NCI-H2196 treated with DMSO at 0.1 percent for 48 hours (cell line): Measurements from ENCODE around the gene PMF1.
"Not testable (repeated sequence)": the region's sequence is repeated elsewhere in the genome, so short reads cannot be mapped to it uniquely, and the experiment has no call there.

Experiments used
- DNase-seq: peaks from one replicate; lab custom pipeline; 2025; ENCODE audit not compliant: unreplicated experiment; lab: John Stamatoyannopoulos, UW

The PMF1 gene

DNA sequence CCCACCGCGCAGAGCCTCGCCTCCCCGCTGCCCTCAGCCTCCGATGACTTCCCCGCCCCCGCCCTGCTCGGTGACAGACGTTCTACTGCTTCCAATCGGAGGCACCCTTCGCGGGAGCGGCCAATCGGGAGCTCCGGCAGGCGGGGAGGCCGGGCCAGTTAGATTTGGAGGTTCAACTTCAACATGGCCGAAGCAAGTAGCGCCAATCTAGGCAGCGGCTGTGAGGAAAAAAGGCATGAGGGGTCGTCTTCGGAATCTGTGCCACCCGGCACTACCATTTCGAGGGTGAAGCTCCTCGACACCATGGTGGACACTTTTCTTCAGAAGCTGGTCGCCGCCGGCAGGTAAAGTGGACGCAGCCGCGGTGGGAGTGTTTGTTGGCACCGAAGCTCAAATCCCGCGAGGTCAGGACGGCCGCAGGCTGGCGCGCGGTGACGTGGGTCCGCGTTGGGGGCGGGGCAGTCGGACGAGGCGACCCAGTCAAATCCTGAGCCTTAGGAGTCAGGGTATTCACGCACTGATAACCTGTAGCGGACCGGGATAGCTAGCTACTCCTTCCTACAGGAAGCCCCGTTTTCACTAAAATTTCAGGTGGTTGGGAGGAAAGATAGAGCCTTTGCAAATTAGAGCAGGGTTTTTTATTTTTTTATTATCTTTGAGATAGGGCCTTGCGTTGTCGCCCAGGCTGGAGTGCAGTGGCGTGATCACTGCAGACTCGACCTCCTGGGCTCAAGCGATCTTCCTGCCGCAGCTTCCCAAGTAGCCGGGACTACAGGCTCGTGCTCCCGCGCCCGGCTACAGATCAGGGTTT lies at the start of gene PMF1:
Gene PMF1, plus strand, starts transcription at position 175 of the 811 bp plus-strand sequence. Its CDS starts 9 bp downstream, at position 184.
- peak; percentile 91 for DNase-seq

- no peak for DNase-seq
Measured at GRCh38 chr1:156163712-156164111, 49.1 kb upstream of the PMF1 start.

GRCh38 chr1:156164125-156164831 lies 48.5 kb upstream of the PMF1 start:
- no peak for DNase-seq

GRCh38 chr1:156165083-156165482 lies 47.7 kb upstream of the PMF1 start:
- no peak for DNase-seq

GRCh38 chr1:156167536-156167935 lies 45.3 kb upstream of the PMF1 start:
- DNase-seq, result no peak

GRCh38 chr1:156172696-156173470 lies 39.9 kb upstream of the PMF1 start:
- DNase-seq, result no peak

DNA sequence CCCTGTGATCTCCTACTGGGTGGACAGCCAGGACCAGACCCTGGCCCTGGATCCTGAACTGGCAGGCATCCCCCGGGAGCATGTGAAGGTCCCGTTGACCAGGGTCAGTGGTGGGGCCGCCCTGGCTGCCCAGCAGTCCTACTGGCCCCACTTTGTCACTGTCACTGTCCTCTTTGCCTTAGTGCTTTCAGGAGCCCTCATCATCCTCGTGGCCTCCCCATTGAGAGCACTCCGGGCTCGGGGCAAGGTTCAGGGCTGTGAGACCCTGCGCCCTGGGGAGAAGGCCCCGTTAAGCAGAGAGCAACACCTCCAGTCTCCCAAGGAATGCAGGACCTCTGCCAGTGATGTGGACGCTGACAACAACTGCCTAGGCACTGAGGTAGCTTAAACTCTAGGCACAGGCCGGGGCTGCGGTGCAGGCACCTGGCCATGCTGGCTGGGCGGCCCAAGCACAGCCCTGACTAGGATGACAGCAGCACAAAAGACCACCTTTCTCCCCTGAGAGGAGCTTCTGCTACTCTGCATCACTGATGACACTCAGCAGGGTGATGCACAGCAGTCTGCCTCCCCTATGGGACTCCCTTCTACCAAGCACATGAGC lies 36.1 kb upstream of the PMF1 start:
- no peak for DNase-seq

GRCh38 chr1:156177919-156178654 lies 34.7 kb upstream of the PMF1 start:
- DNase-seq, result no peak

DNA sequence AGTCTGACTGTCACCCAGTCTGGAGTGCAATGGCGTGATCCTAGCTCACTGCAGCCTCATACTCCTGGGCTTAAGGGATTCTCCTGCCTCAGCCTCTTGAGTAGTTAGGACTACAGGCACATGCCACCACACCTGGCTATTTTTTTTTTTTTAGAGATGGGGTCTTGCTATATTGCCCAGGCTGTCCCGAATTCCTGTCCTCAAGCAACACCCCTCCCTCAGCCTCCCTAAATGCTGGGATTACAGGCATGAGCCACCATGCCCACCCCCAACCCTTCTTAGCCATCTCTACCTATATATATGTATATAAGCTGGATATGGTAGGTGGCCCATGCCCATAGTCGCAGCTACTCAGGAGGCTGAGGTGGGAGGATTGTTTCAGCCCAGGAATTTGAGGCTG lies 32.3 kb upstream of the PMF1 start:
- no peak for DNase-seq

- not testable (repeated sequence) for DNase-seq
Measured at GRCh38 chr1:156181391-156181924, 31.3 kb upstream of the PMF1 start.

DNA sequence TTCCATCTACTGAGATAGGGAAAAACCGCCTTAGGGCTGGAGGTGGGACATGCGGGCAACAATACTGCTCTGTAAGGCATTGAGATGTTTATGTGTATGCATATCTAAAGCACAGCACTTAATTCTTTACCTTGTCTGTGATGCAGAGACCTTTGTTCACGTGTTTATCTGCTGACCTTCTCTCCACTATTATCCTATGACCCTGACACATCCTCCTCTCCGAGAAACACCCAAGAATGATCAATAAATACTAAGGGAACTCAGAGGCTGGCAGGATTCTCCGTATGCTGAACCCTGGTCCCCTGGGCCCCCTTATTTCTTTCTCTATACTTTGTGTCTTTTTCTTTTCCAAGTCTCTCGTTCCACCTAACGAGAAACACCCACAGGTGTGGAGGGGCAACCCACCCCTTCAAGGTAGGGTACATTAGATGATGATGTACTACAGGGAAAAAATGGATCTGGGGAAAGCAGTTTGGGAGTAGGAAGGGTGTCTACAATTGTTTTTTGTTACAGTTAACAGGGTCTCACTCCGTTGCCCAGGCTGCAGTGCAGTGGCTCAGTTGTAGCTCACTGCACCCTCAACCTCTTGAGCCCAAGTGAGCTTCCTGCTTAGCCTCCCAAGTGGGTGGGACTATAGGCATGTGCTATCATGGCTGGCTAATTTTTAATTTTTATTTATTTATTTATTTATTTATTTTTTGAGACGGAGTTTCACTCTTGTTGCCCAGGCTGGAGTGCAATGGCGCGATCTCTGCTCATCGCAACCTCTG lies 30.6 kb upstream of the PMF1 start:
- not testable (repeated sequence) for DNase-seq

DNA sequence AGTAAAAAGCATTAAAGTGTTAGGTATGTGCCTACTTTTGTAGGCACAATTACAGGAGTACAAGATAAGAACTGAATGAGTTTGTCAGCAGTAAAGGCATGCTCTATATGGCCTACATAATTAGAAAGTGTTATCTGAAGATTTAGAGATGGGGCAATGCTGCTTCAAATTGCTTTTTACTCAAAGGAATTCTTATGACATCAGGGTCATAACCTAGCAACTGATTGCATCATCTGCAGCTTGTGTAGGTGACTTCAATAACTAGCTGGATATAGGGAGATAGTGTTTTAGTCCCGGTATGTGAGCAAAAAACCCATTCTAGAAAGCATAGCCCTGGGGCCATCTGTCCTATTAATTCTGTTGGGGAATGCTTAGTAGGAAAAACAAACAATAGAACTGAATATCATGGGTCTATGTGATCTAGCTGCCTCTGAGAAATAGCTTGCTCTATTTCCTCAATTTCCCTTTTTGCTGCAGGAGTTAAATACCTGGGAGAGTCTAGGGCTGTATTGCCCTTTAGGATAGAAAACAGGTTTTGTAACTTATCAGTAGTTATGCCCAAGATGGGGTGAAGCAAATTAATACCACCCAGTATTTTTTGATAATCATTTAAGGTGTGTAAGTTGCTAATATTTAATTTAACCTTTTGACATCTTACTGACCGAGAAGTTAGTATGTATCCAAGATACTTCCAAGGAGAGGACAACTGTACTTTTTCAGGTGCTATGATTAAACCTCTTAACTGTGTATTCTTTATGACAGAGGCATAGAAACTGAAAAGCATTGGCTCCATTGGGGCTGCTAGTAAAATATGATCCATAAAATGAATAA lies 26.2 kb upstream of the PMF1 start:
- DNase-seq, result not testable (repeated sequence)

DNA sequence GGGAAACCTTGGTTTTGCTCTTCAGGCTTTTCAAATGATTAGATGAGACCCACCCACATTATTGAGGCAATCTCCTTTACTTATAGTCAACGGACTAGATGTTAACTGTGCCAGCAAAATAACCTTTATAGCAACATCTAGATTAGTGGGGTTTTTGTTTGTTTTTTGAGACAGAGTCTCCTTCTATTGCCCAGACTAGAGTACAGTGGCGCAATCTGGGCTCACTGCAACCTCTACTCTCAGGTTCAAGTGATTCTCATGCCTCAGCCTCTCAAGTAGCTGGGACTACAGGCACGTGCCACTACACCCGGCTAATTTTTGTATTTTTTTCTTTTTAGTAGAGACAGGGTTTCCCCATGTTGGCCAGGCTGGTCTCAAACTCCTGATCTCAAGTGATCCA lies 22.5 kb upstream of the PMF1 start:
- not testable (repeated sequence) for DNase-seq

DNA sequence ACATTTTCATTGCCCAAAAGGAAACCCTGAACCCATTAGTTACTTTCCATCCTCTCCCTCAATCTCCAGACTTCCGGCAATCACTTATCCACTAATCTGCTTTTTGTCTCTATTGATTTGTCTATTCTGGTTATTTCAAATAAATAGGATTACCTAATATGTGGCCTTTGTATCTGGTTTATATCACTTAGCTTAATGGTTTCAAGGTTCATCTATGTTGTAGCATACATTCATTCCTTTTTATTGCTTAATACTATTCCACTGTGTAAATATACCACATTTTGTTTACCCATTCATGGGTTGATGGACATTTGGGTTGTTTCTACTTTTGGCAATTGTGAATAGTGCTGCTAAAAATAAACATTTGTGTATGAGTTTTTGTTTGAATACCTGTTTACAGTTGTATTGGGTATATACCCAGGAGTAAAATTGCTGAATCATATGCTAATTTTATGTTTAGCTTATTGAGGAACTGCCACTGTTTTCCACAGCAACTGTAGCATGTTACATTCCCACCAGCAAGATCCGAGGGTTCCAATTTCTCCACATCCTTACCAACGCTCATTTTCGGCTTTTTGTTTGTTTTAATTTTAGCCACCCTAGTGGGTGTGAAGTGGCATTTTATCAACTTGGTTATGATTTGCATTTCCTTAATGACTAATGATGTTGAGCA lies 21.4 kb upstream of the PMF1 start:
- no peak for DNase-seq

- no peak for DNase-seq
Measured at GRCh38 chr1:156193208-156193487, 19.7 kb upstream of the PMF1 start.

- peak; percentile 97 for DNase-seq
Measured at GRCh38 chr1:156193488-156194299, 19.1 kb upstream of the PMF1 start, which contains the start of gene SLC25A44. Gene SLC25A44 (plus strand): TSS chr1:156194104. CDS start chr1:156199848, 5,744 bp downstream.

DNA sequence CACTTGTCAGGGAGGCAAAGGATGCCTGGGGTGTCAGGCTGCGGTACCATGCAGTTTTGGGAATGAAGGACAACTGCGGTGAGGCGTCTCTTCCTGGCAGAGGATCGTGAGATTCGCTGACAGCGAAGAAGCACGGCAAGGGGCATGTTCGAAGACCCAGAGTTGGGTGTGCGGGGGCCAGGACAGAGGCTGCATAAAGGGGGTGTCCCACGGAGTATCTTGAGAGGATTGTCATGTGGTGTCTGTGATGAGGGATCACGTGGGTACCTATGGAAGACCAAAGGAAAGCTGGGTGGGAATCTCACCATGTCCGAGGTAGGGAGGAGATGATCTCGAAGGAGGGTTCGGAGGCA lies 18.5 kb upstream of the PMF1 start:
- no peak for DNase-seq
